GM06990 (cell line): ENCODE measurements around the gene SPSB3.

ENCODE experiments used
- DNase-seq: peaks from one replicate; pipeline ENCODE4 v3.0.0-alpha.2; 2011; ENCODE audit not compliant: insufficient read length; ENCODE audit errors: extremely low read depth
- H3K27me3 ChIP-seq: replicated peaks from 2 replicates; pipeline ENCODE4 v1.6.0; 2011; ENCODE audit warnings: low read length; ENCODE audit not compliant: control insufficient read depth, insufficient read depth
- H3K36me3 ChIP-seq: 2 replicates; pipeline ENCODE4 v1.5.1; 2011; ENCODE audit warnings: low read length; ENCODE audit not compliant: control insufficient read depth, insufficient read depth
- H3K4me3 ChIP-seq: replicated peaks from 2 replicates; pipeline ENCODE4 v1.5.1; 2011; ENCODE audit warnings: low read depth, mild to moderate bottlenecking, control low read depth, low read length
- TF ChIP-seq, protein P1 (sequence below): IDR thresholded peaks from 2 replicates; pipeline ENCODE4 v1.5.1; 2011; ENCODE audit warnings: low read length, control low read depth, mild to moderate bottlenecking, inconsistent platforms; ENCODE audit not compliant: insufficient read depth, poor library complexity, severe bottlenecking

Gene SPSB3

DNA sequence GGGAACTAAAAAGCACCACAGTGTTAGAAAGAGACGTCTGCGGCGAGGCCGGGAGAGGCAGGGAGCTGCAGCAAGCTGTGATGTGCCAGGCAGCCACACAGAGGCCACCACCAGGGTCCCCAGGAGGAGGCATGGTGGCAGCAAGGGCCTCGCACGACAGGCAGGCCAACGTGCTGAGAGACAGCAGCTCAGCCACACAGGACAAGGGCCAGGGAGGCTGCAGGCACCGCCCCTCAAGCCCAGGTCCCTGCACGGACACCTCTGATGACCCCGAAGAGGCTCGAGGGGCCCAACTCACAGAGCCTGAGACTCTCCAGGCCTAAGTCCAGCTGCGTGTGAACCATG, 38.5 kb upstream of the SPSB3 start:
- no peak for DNase-seq
- TF ChIP-seq, protein P1, sequence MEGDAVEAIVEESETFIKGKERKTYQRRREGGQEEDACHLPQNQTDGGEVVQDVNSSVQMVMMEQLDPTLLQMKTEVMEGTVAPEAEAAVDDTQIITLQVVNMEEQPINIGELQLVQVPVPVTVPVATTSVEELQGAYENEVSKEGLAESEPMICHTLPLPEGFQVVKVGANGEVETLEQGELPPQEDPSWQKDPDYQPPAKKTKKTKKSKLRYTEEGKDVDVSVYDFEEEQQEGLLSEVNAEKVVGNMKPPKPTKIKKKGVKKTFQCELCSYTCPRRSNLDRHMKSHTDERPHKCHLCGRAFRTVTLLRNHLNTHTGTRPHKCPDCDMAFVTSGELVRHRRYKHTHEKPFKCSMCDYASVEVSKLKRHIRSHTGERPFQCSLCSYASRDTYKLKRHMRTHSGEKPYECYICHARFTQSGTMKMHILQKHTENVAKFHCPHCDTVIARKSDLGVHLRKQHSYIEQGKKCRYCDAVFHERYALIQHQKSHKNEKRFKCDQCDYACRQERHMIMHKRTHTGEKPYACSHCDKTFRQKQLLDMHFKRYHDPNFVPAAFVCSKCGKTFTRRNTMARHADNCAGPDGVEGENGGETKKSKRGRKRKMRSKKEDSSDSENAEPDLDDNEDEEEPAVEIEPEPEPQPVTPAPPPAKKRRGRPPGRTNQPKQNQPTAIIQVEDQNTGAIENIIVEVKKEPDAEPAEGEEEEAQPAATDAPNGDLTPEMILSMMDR, result no peak
- peaks cover 8% of the 10 kb centered on the region for H3K36me3 ChIP-seq
- no peaks in the 10 kb centered on the region for H3K27me3 ChIP-seq
- H3K4me3 ChIP-seq, result no peak overlapping the region

DNA sequence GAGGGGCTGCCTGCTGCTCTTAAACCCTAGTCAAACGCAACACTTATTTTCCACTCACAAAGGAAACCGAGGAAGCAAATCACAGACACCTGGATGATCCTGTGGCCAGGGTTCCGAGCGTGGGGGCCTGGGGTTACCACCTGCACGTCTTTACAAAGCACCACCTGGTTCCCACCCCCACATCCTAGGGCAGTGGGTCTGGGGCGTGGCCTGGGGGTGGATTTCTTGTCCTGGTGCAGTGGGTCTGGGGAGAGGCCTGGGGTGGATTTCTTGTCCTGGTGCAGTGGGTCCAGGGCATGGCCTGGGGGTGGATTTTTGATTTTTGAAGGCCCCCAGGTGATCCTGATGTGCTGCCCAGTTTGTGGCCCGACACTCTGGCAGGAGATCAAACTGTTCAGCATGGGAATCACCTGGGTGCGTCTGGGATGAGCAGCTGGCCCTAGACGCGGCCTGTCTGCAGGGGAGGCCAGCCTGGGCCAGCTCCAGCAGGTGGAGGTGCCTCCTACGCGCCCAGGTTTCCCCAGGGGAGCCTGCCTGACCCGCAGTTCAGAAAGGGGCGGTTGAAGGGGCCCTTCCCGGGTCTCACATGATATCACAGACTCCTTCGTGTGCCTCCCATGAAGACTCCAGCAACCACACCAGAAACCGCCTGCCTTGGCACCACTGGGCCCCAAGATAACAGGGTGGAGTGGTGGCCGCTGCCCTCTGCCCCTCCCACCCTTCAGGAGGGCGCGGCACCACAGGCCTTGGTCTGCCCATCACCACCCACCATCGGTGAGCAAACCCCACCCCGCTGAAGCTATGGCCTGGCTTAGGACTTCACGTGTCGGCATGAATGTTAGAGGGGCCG, 38.0 kb upstream of the SPSB3 start:
- Histone ChIP-seq H3K4me3 (no peak overlapping the region), H3K27me3 (no peaks in the 10 kb centered on the region), H3K36me3 (peaks cover 8% of the 10 kb centered on the region)
- TF ChIP-seq, protein P1, result no peak
- DNase-seq, result no peak

DNA sequence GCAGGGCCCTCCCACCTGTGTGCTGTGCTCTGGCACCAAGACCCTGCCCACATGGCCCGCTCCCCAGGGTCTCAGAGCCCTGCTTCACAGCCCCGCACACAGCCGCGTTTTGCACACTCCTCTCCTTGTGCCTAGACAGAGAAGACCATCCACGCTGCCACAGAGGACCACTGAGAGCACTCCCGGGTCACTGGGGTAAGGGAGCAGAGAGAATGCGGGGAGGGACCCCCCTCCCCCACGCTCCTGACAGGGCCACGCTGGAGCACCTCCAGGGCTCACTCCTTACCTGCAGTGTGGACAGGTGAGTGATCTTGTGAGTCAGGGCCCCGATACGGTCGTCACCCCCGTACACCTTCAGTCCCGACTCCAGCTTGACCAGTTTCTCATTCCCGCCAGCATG, 37.2 kb upstream of the SPSB3 start:
- H3K36me3 ChIP-seq, result peaks cover 8% of the 10 kb centered on the region
- H3K4me3 ChIP-seq, result no peak overlapping the region
- no peaks in the 10 kb centered on the region for H3K27me3 ChIP-seq
- TF ChIP-seq, protein P1, result no peak
- DNase-seq, result no peak

DNA sequence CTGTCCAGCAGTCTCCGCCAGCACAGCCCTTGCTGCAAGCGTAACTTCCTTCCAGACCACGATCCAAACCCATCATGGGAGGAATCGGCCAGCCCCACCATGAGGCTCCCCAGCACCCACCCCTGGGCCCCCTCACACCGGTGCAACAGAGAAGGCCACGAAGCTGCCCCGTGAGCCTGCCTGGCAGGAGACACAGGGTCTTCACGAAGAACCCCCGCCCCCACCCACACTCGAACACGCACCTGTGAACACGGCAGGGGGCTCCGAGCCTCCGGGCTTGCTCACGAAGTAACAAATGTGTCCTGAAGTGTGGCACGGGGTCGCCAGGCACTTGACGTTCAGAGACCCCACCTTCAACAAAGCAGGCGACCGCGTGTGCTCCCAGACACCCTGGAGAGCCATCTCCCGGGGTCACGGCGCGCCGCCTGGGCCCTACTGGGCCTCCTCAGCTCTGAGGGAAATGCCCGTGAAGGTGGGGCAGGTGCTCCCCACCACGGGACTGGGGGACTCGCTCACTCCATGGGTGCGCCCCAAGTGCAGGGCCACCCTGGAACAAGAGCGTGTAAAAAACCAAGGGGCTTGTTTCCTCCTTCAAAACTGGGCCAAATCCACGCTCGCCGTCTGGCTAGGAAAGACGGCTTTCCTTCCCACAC, 36.6 kb upstream of the SPSB3 start:
- Histone ChIP-seq H3K27me3 (no peaks in the 10 kb centered on the region), H3K4me3 (no peak overlapping the region), H3K36me3 (peaks cover 8% of the 10 kb centered on the region)
- no peak for DNase-seq
- TF ChIP-seq, protein P1, result no peak

DNA sequence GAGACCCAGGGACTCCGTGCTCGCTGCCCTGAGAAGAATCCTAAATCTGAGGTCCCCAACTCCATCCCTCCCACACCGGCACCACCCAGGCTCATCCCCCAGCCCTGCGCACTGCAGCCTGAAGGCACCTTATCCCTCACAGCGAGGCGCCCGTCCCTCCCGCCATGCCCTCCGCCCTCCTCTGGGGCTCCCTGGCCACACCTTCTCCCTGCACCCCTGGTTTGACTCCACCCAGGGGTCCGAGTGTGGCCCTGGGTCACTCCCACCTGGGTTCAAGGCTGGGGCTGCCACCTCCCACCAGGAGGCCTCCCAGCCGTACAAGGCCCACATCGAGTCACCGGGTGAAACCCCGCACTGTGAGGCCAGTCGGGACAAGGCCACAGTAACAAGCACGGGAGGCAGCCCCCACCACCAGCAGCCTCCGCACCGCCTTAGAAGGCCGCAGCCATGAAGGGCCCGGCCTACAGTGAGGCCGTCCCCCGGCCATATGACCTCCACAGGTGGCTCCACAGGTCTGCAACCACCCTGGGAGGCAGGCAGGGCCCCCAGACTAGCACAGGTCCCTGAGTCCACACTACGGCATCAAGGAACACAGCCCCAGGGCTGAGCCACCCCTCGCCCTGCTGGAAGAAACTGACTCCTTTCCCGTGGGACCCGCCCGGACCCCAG, 36.0 kb upstream of the SPSB3 start:
- no peak for DNase-seq
- Histone ChIP-seq H3K4me3 (no peak overlapping the region), H3K36me3 (peaks cover 8% of the 10 kb centered on the region), H3K27me3 (no peaks in the 10 kb centered on the region)
- TF ChIP-seq, protein P1, result no peak
